DMS153 treated with DMSO at 0.1 percent for 48 hours (cell line): Measurements from ENCODE around the gene MOSPD3.
"Not testable (repeated sequence)": the region's sequence is repeated elsewhere in the genome, so short reads cannot be mapped to it uniquely, and the experiment has no call there.

Source experiments
- DNase-seq: peaks from one replicate; lab custom pipeline; 2025; ENCODE audit not compliant: unreplicated experiment; lab: John Stamatoyannopoulos, UW

Gene MOSPD3

GRCh38 chr7:100611983-100612729 lies at the start of gene MOSPD3:
TSS of gene MOSPD3 (plus strand) at chr7:100612540. CDS start at chr7:100612792, 252 bp downstream.
- DNase-seq = peak; percentile 98

- no peak for DNase-seq
Observed at GRCh38 chr7:100563100-100563564, 49.2 kb upstream of the MOSPD3 start.

GRCh38 chr7:100563809-100564400 lies 48.4 kb upstream of the MOSPD3 start:
- DNase-seq = no peak

GRCh38 chr7:100564405-100564804 lies 47.9 kb upstream of the MOSPD3 start:
- DNase-seq = not testable (repeated sequence)

- no peak for DNase-seq
Observed at GRCh38 chr7:100565133-100565571, 47.2 kb upstream of the MOSPD3 start.

- DNase-seq = no peak
Observed at GRCh38 chr7:100566018-100566531, 46.3 kb upstream of the MOSPD3 start.

GRCh38 chr7:100567031-100567730 lies 45.2 kb upstream of the MOSPD3 start:
- DNase-seq = no peak

- no peak for DNase-seq
Observed at GRCh38 chr7:100567751-100568175, 44.6 kb upstream of the MOSPD3 start.

- DNase-seq = no peak
Observed at GRCh38 chr7:100568176-100568895, 44.0 kb upstream of the MOSPD3 start.

- peak; percentile 45 for DNase-seq
Observed at GRCh38 chr7:100568896-100569844, 43.2 kb upstream of the MOSPD3 start.

GRCh38 chr7:100570954-100571828 lies 41.1 kb upstream of the MOSPD3 start:
- no peak for DNase-seq

- no peak for DNase-seq
Observed at GRCh38 chr7:100571829-100572116, 40.6 kb upstream of the MOSPD3 start.

- DNase-seq = no peak
Observed at GRCh38 chr7:100572281-100572948, 39.9 kb upstream of the MOSPD3 start.

- DNase-seq = no peak
Observed at GRCh38 chr7:100572949-100573675, 39.2 kb upstream of the MOSPD3 start.

GRCh38 chr7:100573691-100574361 lies 38.5 kb upstream of the MOSPD3 start, which contains the start of gene SAP25:
TSS of gene SAP25 (minus strand) at chr7:100573900. CDS start at chr7:100573742, 158 bp downstream.
- no peak for DNase-seq

- DNase-seq = no peak
Observed at GRCh38 chr7:100574362-100575205, 37.8 kb upstream of the MOSPD3 start.
